HL-60 (cell line): ENCODE data around the gene POFUT1.

ENCODE experiments used
- DNase-seq, 2 experiments: peaks; one replicate each; pipeline ENCODE4 v3.0.0-alpha.2; 2010 to 2020; ENCODE audit warnings: low read depth in 1 of 2, low spot score in 1 of 2
- H3K27ac ChIP-seq: fragments of 250-450 bp; sonication (Bioruptor Pico); replicated peaks from 2 replicates; pipeline ENCODE4 v1.5.1; 2020; ENCODE audit warnings: mild to moderate bottlenecking, moderate library complexity
- H3K27me3 ChIP-seq: fragments of 250-450 bp; sonication (Bioruptor Pico); 2 replicates; pipeline ENCODE4 v1.5.1; 2021; ENCODE audit warnings: mild to moderate bottlenecking, moderate library complexity; ENCODE audit not compliant: insufficient read depth, poor library complexity, severe bottlenecking
- H3K4me3 ChIP-seq: replicated peaks from 2 replicates; pipeline ENCODE4 v1.5.1; 2011; ENCODE audit warnings: mild to moderate bottlenecking, control low read depth, low read length; ENCODE audit not compliant: insufficient read depth
- CTCF ChIP-seq: IDR thresholded peaks from one replicate; pipeline ENCODE4 v1.5.1; 2011; ENCODE audit warnings: low read length, control low read depth, inconsistent platforms; ENCODE audit not compliant: insufficient read depth
- GABPA ChIP-seq: IDR thresholded peaks from 2 replicates; pipeline ENCODE4 v1.6.1; 2012; ENCODE audit warnings: low read depth
- POLR2AphosphoS5 ChIP-seq: IDR thresholded peaks from 2 replicates; pipeline ENCODE4 v1.6.1; 2012; ENCODE audit warnings: low read depth
- REST ChIP-seq: IDR thresholded peaks from 2 replicates; pipeline ENCODE4 v1.6.1; 2012; ENCODE audit warnings: low read depth; ENCODE audit not compliant: insufficient replicate concordance
- SPI1 ChIP-seq: IDR thresholded peaks from 2 replicates; pipeline ENCODE4 v1.6.1; 2012; ENCODE audit warnings: low read depth, mild to moderate bottlenecking, borderline replicate concordance

POFUT1 gene

GRCh38 chr20:32204205-32205109 lies 3.2 kb upstream of the POFUT1 start:
- H3K27me3 ChIP-seq, result no peaks in the 10 kb centered on the region
- TF ChIP-seq SPI1 (no peak), CTCF (no peak), GABPA (no peak), POLR2AphosphoS5 (no peak), REST (no peak)
- no peak for DNase-seq
- H3K4me3 ChIP-seq, result peak overlapping the region; percentile 32
- peak overlapping the region; percentile 89 for H3K27ac ChIP-seq

GRCh38 chr20:32205110-32205842 lies 2.4 kb upstream of the POFUT1 start:
- peak; percentile 50 to 61 for DNase-seq
- Histone ChIP-seq H3K27ac (peak overlapping the region; percentile 89), H3K27me3 (no peaks in the 10 kb centered on the region), H3K4me3 (peak overlapping the region; percentile 87)
- TF ChIP-seq SPI1 (peak; percentile 64; the same call in 1 of the 2 replicates), GABPA (no peak)

- DNase-seq, result no peak
- Histone ChIP-seq H3K27ac (peak overlapping the region; percentile 89), H3K27me3 (no peaks in the 10 kb centered on the region), H3K4me3 (peak overlapping the region; percentile 87)
- no peak for TF ChIP-seq POLR2AphosphoS5
- no peak for TF ChIP-seq REST
- TF ChIP-seq SPI1, result no peak
- no peak for TF ChIP-seq GABPA
- no peak for TF ChIP-seq CTCF
These were observed 1.6 kb upstream of the POFUT1 start for GRCh38 chr20:32205843-32206759.
